Trophoblast cell (in vitro differentiated cells and primary cell): ENCODE results near the gene BOK.

Experiments used
- DNase-seq, 2 donors: peaks; one replicate each; pipeline ENCODE4 v3.0.0-alpha.2; 2016
- H2AFZ ChIP-seq: 2 replicates; pipeline ENCODE4 v1.6.1; 2013; ENCODE audit warnings: low read length, moderate library complexity, mild to moderate bottlenecking; ENCODE audit not compliant: insufficient read depth, poor library complexity
- H2AK5ac ChIP-seq: 2 replicates; pipeline ENCODE4 v1.6.1; 2013; ENCODE audit warnings: mild to moderate bottlenecking, low read length
- H2BK120ac ChIP-seq: 2 replicates; pipeline ENCODE4 v1.6.1; 2013; ENCODE audit warnings: low read length, mild to moderate bottlenecking, moderate library complexity; ENCODE audit not compliant: insufficient read depth, poor library complexity
- H2BK12ac ChIP-seq: 2 replicates; pipeline ENCODE4 v1.6.1; 2013; ENCODE audit warnings: mild to moderate bottlenecking, low read length, moderate library complexity
- H2BK5ac ChIP-seq: 2 replicates; pipeline ENCODE4 v1.6.1; 2013; ENCODE audit warnings: low read length, low read depth, moderate library complexity, mild to moderate bottlenecking; ENCODE audit not compliant: poor library complexity
- H3K14ac ChIP-seq: 2 replicates; pipeline ENCODE4 v1.6.1; 2013; ENCODE audit warnings: mild to moderate bottlenecking, low read length
- H3K18ac ChIP-seq: 2 replicates; pipeline ENCODE4 v1.6.1; 2013; ENCODE audit warnings: mild to moderate bottlenecking, low read length
- H3K23ac ChIP-seq: 2 replicates; pipeline ENCODE4 v1.6.1; 2013; ENCODE audit warnings: low read length
- H3K27ac ChIP-seq: 2 replicates; pipeline ENCODE4 v1.5.1; 2013; ENCODE audit warnings: low read depth, mild to moderate bottlenecking, inconsistent platforms, low read length, moderate library complexity
- H3K27me3 ChIP-seq: 2 replicates; pipeline ENCODE4 v1.6.1; 2013; ENCODE audit warnings: inconsistent platforms, mild to moderate bottlenecking, low read length, moderate library complexity; ENCODE audit not compliant: insufficient read depth
- H3K36me3 ChIP-seq, 2 experiments: 1 replicate in 1 of 2; 2 replicates in 1 of 2; pipeline ENCODE4 v1.6.1; 2013; ENCODE audit warnings: low read length in 2 of 2, mild to moderate bottlenecking in 2 of 2, moderate library complexity in 1 of 2; ENCODE audit not compliant: insufficient read depth in 2 of 2, control insufficient read depth in 1 of 2
- H3K4ac ChIP-seq: 2 replicates; pipeline ENCODE4 v1.6.1; 2013; ENCODE audit warnings: low read depth, mild to moderate bottlenecking, low read length, moderate library complexity
- H3K4me1 ChIP-seq, 2 experiments: 1 replicate in 1 of 2; 2 replicates in 1 of 2; pipeline ENCODE4 v1.6.1; 2013; ENCODE audit warnings: low read length in 2 of 2, mild to moderate bottlenecking in 2 of 2, moderate library complexity in 1 of 2; ENCODE audit not compliant: insufficient read depth in 2 of 2, control insufficient read depth in 1 of 2
- H3K4me2 ChIP-seq: 2 replicates; pipeline ENCODE4 v1.6.1; 2013; ENCODE audit warnings: inconsistent platforms, mild to moderate bottlenecking, low read length, moderate library complexity
- H3K4me3 ChIP-seq: 2 replicates; pipeline ENCODE4 v1.5.1; 2013; ENCODE audit warnings: mild to moderate bottlenecking, low read depth, low read length, inconsistent platforms
- H3K79me1 ChIP-seq: one replicate; pipeline ENCODE4 v1.6.1; 2013; ENCODE audit warnings: low read length
- H3K79me2 ChIP-seq: 2 replicates; pipeline ENCODE4 v1.6.1; 2013; ENCODE audit warnings: low read length, mild to moderate bottlenecking; ENCODE audit not compliant: control insufficient read depth, insufficient read depth, poor library complexity
- H3K9ac ChIP-seq: 2 replicates; pipeline ENCODE4 v1.6.1; 2013; ENCODE audit warnings: mild to moderate bottlenecking, low read length
- H3K9me3 ChIP-seq: 2 replicates; pipeline ENCODE4 v1.6.1; 2013; ENCODE audit warnings: low read depth, mild to moderate bottlenecking, control low read depth, inconsistent platforms, low read length; ENCODE audit not compliant: insufficient read depth
- H4K12ac ChIP-seq: 2 replicates; pipeline ENCODE4 v1.6.1; 2013; ENCODE audit warnings: low read depth, mild to moderate bottlenecking, low read length, moderate library complexity
- H4K8ac ChIP-seq: 2 replicates; pipeline ENCODE4 v1.6.1; 2013; ENCODE audit warnings: low read depth, mild to moderate bottlenecking, low read length, moderate library complexity
- H4K91ac ChIP-seq: one replicate; pipeline ENCODE4 v1.6.1; 2013; ENCODE audit warnings: low read depth, mild to moderate bottlenecking, low read length, moderate library complexity
- WGBS: extraction: QIAGEN DNeasy Blood & Tissue Kit; methylation state at CpG from one replicate; pipeline ENCODE4 v1.1.7; 2013; ENCODE audit warnings: missing lambda C conversion rate; ENCODE audit not compliant: insufficient read length, insufficient coverage; ENCODE audit errors: extremely low coverage; 5-methylcytosine and 5-hydroxymethylcytosine counted together

The BOK gene

GRCh38 chr2:241535871-241536655, 22.5 kb upstream of the BOK start:
- Histone ChIP-seq H3K23ac (no peak overlapping the region), H2BK120ac (no peak overlapping the region), H2AFZ (no peak overlapping the region), H3K27ac (no peak overlapping the region), H3K18ac (no peak overlapping the region), H3K4me1 (peaks cover 7 to 9% of the 10 kb centered on the region in 2 experiments), H2BK5ac (no peak overlapping the region), H4K8ac (no peak overlapping the region), H3K14ac (no peak overlapping the region), H4K12ac (no peak overlapping the region), H2AK5ac (no peak overlapping the region), H3K9ac (no peak overlapping the region), H3K4me3 (no peak overlapping the region), H3K27me3 (peaks cover 2% of the 10 kb centered on the region), H3K9me3 (peaks cover 4% of the 10 kb centered on the region), H4K91ac (no peak overlapping the region), H3K4ac (no peak overlapping the region), H3K79me2 (no peaks in the 10 kb centered on the region), H3K36me3 (no peaks in the 10 kb centered on the region), H2BK12ac (no peak overlapping the region), H3K79me1 (peaks cover 2% of the 10 kb centered on the region), H3K4me2 (no peak overlapping the region)
- DNase-seq = no peak
- no CpG with 5 or more reads among the region's 13 CpGs for WGBS

- Histone ChIP-seq H3K23ac (no peak overlapping the region), H3K27ac (no peak overlapping the region), H2BK120ac (no peak overlapping the region), H3K14ac (no peak overlapping the region), H3K79me1 (peaks cover 2% of the 10 kb centered on the region), H4K8ac (no peak overlapping the region), H3K9me3 (peaks cover 2% of the 10 kb centered on the region), H2AFZ (no peak overlapping the region), H3K36me3 (no peaks in the 10 kb centered on the region), H4K12ac (no peak overlapping the region), H2BK5ac (no peak overlapping the region), H4K91ac (no peak overlapping the region), H3K4me3 (no peak overlapping the region), H3K79me2 (no peaks in the 10 kb centered on the region), H2AK5ac (no peak overlapping the region), H3K4me2 (no peak overlapping the region), H3K4ac (no peak overlapping the region), H3K18ac (no peak overlapping the region), H3K4me1 (peaks cover 15 to 18% of the 10 kb centered on the region in 2 experiments), H3K27me3 (peaks cover 12% of the 10 kb centered on the region), H2BK12ac (no peak overlapping the region), H3K9ac (no peak overlapping the region)
- DNase-seq = no peak
- no CpG with 5 or more reads among the region's 15 CpGs for WGBS
Measured at GRCh38 chr2:241538838-241539615, 19.5 kb upstream of the BOK start.

- no peak overlapping the region for H3K14ac ChIP-seq
- peaks cover 12% of the 10 kb centered on the region for H3K27me3 ChIP-seq
- no CpG with 5 or more reads among the region's 11 CpGs for WGBS
Measured at GRCh38 chr2:241539616-241540374, 18.8 kb upstream of the BOK start.

GRCh38 chr2:241540401-241540770, 18.2 kb upstream of the BOK start:
- Histone ChIP-seq H3K4me3 (no peak overlapping the region), H3K36me3 (no peaks in the 10 kb centered on the region), H3K23ac (no peak overlapping the region), H2BK5ac (no peak overlapping the region), H2BK12ac (no peak overlapping the region), H3K9ac (no peak overlapping the region), H3K79me2 (no peaks in the 10 kb centered on the region), H3K4ac (no peak overlapping the region), H2AK5ac (no peak overlapping the region), H3K9me3 (peaks cover 2% of the 10 kb centered on the region), H2BK120ac (no peak overlapping the region), H2AFZ (peak overlapping the region; percentile 30), H4K91ac (no peak overlapping the region), H4K12ac (no peak overlapping the region), H3K18ac (no peak overlapping the region), H3K27ac (no peak overlapping the region), H3K27me3 (peaks cover 12% of the 10 kb centered on the region), H3K4me2 (no peak overlapping the region), H3K79me1 (peaks cover 2% of the 10 kb centered on the region), H3K14ac (no peak overlapping the region), H3K4me1 (peaks cover 18 to 19% of the 10 kb centered on the region in 2 experiments), H4K8ac (no peak overlapping the region)
- no CpG with 5 or more reads among the region's 10 CpGs for WGBS
- no peak for DNase-seq

More at GRCh38 chr2:241539616-241540374, 18.8 kb upstream of the BOK start:
- Histone ChIP-seq H4K12ac (no peak overlapping the region), H3K9ac (no peak overlapping the region), H3K23ac (no peak overlapping the region), H2BK5ac (no peak overlapping the region), H3K4me3 (no peak overlapping the region), H2BK120ac (no peak overlapping the region), H3K27ac (no peak overlapping the region), H3K36me3 (no peaks in the 10 kb centered on the region), H4K8ac (no peak overlapping the region), H3K4me2 (no peak overlapping the region), H2AFZ (no peak overlapping the region), H2BK12ac (no peak overlapping the region), H3K79me2 (no peaks in the 10 kb centered on the region), H3K9me3 (peaks cover 2% of the 10 kb centered on the region), H2AK5ac (no peak overlapping the region), H4K91ac (no peak overlapping the region), H3K79me1 (peaks cover 2% of the 10 kb centered on the region), H3K4ac (no peak overlapping the region), H3K4me1 (peaks cover 15 to 18% of the 10 kb centered on the region in 2 experiments), H3K18ac (no peak overlapping the region)
- no peak for DNase-seq
